ENCODE results near the gene AP2B1.

Gene AP2B1

GRCh38 chr17:35773679-35774425 is 186.7 kb downstream of the AP2B1 start:
- no peak for DNase-seq (ENCODE audit: low read depth in 2 of 2)

GRCh38 chr17:35774499-35774898 is 187.4 kb downstream of the AP2B1 start:
- DNase-seq (ENCODE audit: low read depth in 2 of 2), result no peak

DNA sequence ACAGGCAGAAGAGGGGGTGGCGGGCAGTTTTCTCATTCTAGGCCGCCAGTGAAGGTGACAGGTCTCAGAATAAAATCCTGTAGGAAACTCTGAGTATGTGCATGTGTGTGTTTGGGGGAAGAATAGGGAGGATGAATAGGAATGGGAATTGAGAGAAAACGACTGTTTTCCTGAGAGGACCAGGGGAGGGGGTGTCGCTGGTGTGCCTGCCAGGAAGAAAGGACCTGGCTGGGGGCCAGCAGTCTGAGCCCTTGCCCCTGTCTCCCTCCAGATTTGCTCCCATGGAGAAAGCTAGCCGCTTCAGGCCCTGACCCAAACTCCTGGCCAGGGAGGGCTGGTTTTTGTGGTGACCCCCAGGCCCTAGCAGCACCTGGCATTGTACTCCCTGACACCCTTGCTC is 187.9 kb downstream of the AP2B1 start:
- no peak for DNase-seq (ENCODE audit: low read depth in 2 of 2)

DNA sequence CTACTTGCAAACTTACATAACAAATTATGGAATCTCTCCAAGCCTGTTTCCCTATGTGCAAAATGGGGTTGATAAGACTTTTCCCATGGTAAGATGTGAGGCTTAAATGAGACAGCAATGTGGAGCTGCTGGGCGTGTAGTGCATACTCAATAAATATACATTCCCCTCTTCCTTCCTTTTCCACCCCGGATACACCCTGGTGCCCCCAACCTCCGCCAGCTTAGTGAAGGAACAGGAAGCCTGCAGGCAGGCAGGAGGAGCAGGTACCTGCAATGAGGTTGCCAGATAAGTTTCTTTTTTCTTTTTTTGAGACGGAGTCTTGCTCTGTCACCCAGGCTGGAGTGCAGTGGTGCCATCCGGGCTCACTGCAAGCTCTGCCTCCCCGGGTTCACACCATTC is 188.5 kb downstream of the AP2B1 start:
- no peak for DNase-seq (ENCODE audit: low read depth in 2 of 2)
